Left ventricle myocardium inferior (tissue), 1 donor: ENCODE results near the gene PRAMEF1. TPM values are rescaled to one million over a fixed set of nuclear protein-coding genes. Genes with fewer than 3 reads are reported as not detected.

ENCODE experiments used
- DNase-seq: peaks from one replicate; pipeline ENCODE4 v3.0.0-alpha.2; 2020
- H3K27ac ChIP-seq: fragments of 200-600 bp; replicated peaks from 2 replicates; pipeline ENCODE4 v1.8.0; 2021
- H3K27me3 ChIP-seq: fragments of 200-600 bp; 2 replicates; pipeline ENCODE4 v1.8.0; 2021; ENCODE audit warnings: low read depth
- H3K36me3 ChIP-seq: fragments of 200-600 bp; 2 replicates; pipeline ENCODE4 v1.8.0; 2021
- H3K4me1 ChIP-seq: fragments of 200-600 bp; 2 replicates; pipeline ENCODE4 v1.8.0; 2021
- H3K4me3 ChIP-seq: fragments of 200-600 bp; 2 replicates; pipeline ENCODE4 v1.8.0; 2021; ENCODE audit warnings: mild to moderate bottlenecking, moderate library complexity
- H3K9me3 ChIP-seq: fragments of 200-600 bp; replicated peaks from 2 replicates; pipeline ENCODE4 v1.8.0; 2021
- intact Hi-C: fragments of 100-400 bp; cut with micrococcal nuclease; formaldehyde crosslinking; loops from one replicate; pipeline ENCODE4 v1.11.0; 2022
- total RNA-seq: library from RNA; stranded (reverse); fragmentation: NEBNext Ultra II Directional; extraction: Animal tissue kit (Norgen Biotek cat#: 25700); gene quantifications from one replicate; pipeline ENCODE4 v1.2.1, GENCODE V29; 2021
- TF ChIP-seq, protein P1 (sequence below): fragments of 200-600 bp; IDR thresholded peaks from 2 replicates; pipeline ENCODE4 v1.8.0; 2021; ENCODE audit warnings: antibody characterized with exemption, mild to moderate bottlenecking, borderline replicate concordance
- donor health status: DM: no; HTN: yes; CAD: no; lungs with severe emphysema.

PRAMEF1 gene
- total RNA-seq, 1 donor from 2014 or later, result not detected

- Histone ChIP-seq H3K27me3 (peaks cover 51% of the 10 kb centered on the region), H3K27ac (no peak overlapping the region), H3K4me3 (no peak overlapping the region), H3K4me1 (no peaks in the 10 kb centered on the region), H3K9me3 (peaks cover 2% of the 10 kb centered on the region), H3K36me3 (no peaks in the 10 kb centered on the region)
- intact Hi-C loops, result no loop called here
- TF ChIP-seq, protein P1, sequence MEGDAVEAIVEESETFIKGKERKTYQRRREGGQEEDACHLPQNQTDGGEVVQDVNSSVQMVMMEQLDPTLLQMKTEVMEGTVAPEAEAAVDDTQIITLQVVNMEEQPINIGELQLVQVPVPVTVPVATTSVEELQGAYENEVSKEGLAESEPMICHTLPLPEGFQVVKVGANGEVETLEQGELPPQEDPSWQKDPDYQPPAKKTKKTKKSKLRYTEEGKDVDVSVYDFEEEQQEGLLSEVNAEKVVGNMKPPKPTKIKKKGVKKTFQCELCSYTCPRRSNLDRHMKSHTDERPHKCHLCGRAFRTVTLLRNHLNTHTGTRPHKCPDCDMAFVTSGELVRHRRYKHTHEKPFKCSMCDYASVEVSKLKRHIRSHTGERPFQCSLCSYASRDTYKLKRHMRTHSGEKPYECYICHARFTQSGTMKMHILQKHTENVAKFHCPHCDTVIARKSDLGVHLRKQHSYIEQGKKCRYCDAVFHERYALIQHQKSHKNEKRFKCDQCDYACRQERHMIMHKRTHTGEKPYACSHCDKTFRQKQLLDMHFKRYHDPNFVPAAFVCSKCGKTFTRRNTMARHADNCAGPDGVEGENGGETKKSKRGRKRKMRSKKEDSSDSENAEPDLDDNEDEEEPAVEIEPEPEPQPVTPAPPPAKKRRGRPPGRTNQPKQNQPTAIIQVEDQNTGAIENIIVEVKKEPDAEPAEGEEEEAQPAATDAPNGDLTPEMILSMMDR, result no peak
- DNase-seq, result no peak
Observed at GRCh38 chr1:12761781-12762180, 29.4 kb upstream of the PRAMEF1 start.

- Histone ChIP-seq H3K36me3 (no peaks in the 10 kb centered on the region), H3K27me3 (peaks cover 51% of the 10 kb centered on the region), H3K4me3 (no peak overlapping the region), H3K9me3 (peaks cover 5% of the 10 kb centered on the region), H3K27ac (no peak overlapping the region), H3K4me1 (no peaks in the 10 kb centered on the region)
- intact Hi-C loops, result no loop called here
- TF ChIP-seq, protein P1, result no peak
- no peak for DNase-seq
Observed at GRCh38 chr1:12762766-12763165, 28.4 kb upstream of the PRAMEF1 start.

DNA sequence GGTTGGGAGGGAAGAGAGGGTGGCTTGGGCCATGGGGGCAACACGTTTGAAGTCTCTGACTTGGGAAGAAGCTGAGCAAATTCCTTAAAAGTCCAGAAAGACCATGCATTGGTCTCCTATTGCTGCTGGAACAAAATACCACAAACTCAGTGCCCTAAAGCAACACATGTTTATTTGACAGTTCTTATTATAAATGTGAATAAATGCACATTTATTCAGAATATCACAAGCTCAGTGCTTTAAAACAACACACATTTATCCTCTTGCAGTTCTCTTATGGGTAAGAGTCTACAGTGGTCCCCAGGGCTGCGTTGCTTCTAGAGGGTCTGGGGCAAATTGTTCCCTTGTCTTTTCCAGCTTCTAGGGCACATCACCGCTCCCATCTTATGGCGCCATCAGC, 27.7 kb upstream of the PRAMEF1 start:
- Histone ChIP-seq H3K36me3 (no peaks in the 10 kb centered on the region), H3K4me3 (no peak overlapping the region), H3K4me1 (no peaks in the 10 kb centered on the region), H3K9me3 (peaks cover 5% of the 10 kb centered on the region), H3K27me3 (peaks cover 51% of the 10 kb centered on the region), H3K27ac (no peak overlapping the region)
- no peak for DNase-seq
- intact Hi-C loops, result no loop called here
- TF ChIP-seq, protein P1, result no peak

DNA sequence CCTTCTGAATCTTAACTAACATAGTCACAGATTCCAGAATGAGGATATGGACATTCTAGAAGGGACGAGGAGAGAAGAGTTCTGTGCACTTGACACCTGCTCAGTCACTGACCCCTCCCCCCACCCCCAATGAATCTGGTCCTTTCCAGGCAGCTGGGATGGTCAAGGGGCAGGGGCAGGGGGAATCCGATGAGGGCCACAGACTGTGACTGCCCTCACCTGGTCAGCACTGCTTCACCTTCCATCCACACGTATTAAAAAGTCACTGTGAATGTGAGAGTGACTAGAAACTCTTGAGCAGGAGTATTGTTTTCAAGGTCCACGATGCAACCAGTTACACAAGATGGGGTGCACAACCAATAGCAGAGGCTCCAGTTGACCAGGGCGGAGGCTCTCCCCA, 27.2 kb upstream of the PRAMEF1 start:
- H3K9me3 ChIP-seq, result peaks cover 5% of the 10 kb centered on the region

GRCh38 chr1:12769031-12769430, 22.2 kb upstream of the PRAMEF1 start:
- DNase-seq, result no peak
- Histone ChIP-seq H3K9me3 (peaks cover 9% of the 10 kb centered on the region), H3K4me3 (no peak overlapping the region), H3K27ac (no peak overlapping the region), H3K27me3 (peaks cover 66% of the 10 kb centered on the region), H3K36me3 (no peaks in the 10 kb centered on the region), H3K4me1 (no peaks in the 10 kb centered on the region)
- TF ChIP-seq, protein P1, result no peak
- intact Hi-C loops, result no loop called here

More for the DNA sequence above, 27.2 kb upstream of the PRAMEF1 start:
- Histone ChIP-seq H3K4me3 (no peak overlapping the region), H3K36me3 (no peaks in the 10 kb centered on the region), H3K4me1 (no peaks in the 10 kb centered on the region), H3K27ac (no peak overlapping the region), H3K27me3 (peaks cover 51% of the 10 kb centered on the region)
- TF ChIP-seq, protein P1, result no peak
- no peak for DNase-seq
- intact Hi-C loops, result no loop called here
